Gastroesophageal sphincter (tissue), 4 donors: ENCODE measurements around the gene ATAD3A. TPM values are rescaled to one million over a fixed set of nuclear protein-coding genes. Genes with fewer than 3 reads are reported as not detected.

ENCODE experiments used
- ATAC-seq: fragments of 150-250 bp; one replicate; pipeline ENCODE4 v1.9.1; 2016; ENCODE audit warnings: mild to moderate bottlenecking, moderate library complexity
- H3K27ac ChIP-seq, 4 donors: fragments of 200-600 bp; sonication (generic) in 3 of 4; 1 replicate in 3 of 4; 2 replicates in 1 of 4; pipeline ENCODE4 v1.5.1; 2016 to 2019
- H3K27me3 ChIP-seq: fragments of 200-600 bp; sonication (generic); one replicate; pipeline ENCODE4 v1.5.1; 2019
- H3K36me3 ChIP-seq, 2 donors: fragments of 200-600 bp; sonication (generic); one replicate each; pipeline ENCODE4 v1.5.1; 2019; ENCODE audit warnings: control low read depth in 1 of 2
- H3K4me1 ChIP-seq, 3 donors: fragments of 200-600 bp; sonication (generic); 1 replicate in 2 of 3; 2 replicates in 1 of 3; pipeline ENCODE4 v1.5.1; 2016 to 2019; ENCODE audit warnings: control low read depth in 2 of 3
- H3K4me3 ChIP-seq, 2 donors: fragments of 200-600 bp; sonication (generic); one replicate each; pipeline ENCODE4 v1.5.1; 2019; ENCODE audit warnings: mild to moderate bottlenecking in 1 of 2, moderate library complexity in 1 of 2
- H3K9me3 ChIP-seq, 3 donors: fragments of 200-600 bp; sonication (generic); one replicate each; pipeline ENCODE4 v1.5.1; 2017 to 2019; ENCODE audit warnings: control low read depth in 2 of 3
- CTCF ChIP-seq, 4 experiments: fragments of 200-600 bp in 2 of 4; fragments of 450-650 bp in 2 of 4; sonication (generic) in 1 of 4; IDR thresholded peaks; one replicate each; pipeline ENCODE4 v1.5.1; 2017 to 2019; ENCODE audit warnings: antibody characterized with exemption in 4 of 4, mild to moderate bottlenecking in 2 of 4, moderate library complexity in 2 of 4
- EP300 ChIP-seq: sonication (generic); formaldehyde crosslinking; IDR thresholded peaks from one replicate; pipeline ENCODE4 v1.6.1; 2017; ENCODE audit warnings: antibody characterized with exemption, mild to moderate bottlenecking
- POLR2A ChIP-seq, 2 donors: fragments of 450-650 bp; IDR thresholded peaks; one replicate each; pipeline ENCODE4 v1.6.1; 2017; ENCODE audit warnings: antibody characterized with exemption in 2 of 2, mild to moderate bottlenecking in 2 of 2, moderate library complexity in 1 of 2
- POLR2AphosphoS5 ChIP-seq: sonication (generic); formaldehyde crosslinking; IDR thresholded peaks from one replicate; pipeline ENCODE4 v1.6.1; 2017; ENCODE audit warnings: antibody characterized with exemption
- WGBS, 2 donors: methylation state at CpG; one replicate each; pipeline ENCODE4 v1.1.5; 2018; ENCODE audit warnings: low coverage in 1 of 2; 5-methylcytosine and 5-hydroxymethylcytosine counted together
- total RNA-seq, 4 donors: library from RNA; depleted of rRNA; stranded (reverse); fragments of >200 nt; gene quantifications; one replicate each; pipeline ENCODE4 v1.1.0, GENCODE V29; 2016

ATAD3A gene
- total RNA-seq, 4 donors from 2014 or later: 14.9 to 32.9 (median 19.1) TPM

- H3K27ac ChIP-seq: no peak overlapping the region
- TF ChIP-seq POLR2AphosphoS5 (no peak), POLR2A (IDR thresholded peaks at IDR 0.05) (no peak), EP300 (no peak), CTCF (IDR thresholded peaks at IDR 0.05) (no peak)
- no peaks in the 10 kb centered on the region for H3K4me1 ChIP-seq
- H3K36me3 ChIP-seq: peaks cover 0 to 76% of the 10 kb centered on the region in 2 donors
- ATAC-seq: no peak
- H3K4me3 ChIP-seq: no peak overlapping the region
- H3K27me3 ChIP-seq: no peaks in the 10 kb centered on the region
- WGBS, 2 donors: 87 to 100% methylated on average over 3 to 5 of the region's 31 CpGs
- H3K9me3 ChIP-seq: peaks cover 0 to 10% (median 0%) of the 10 kb centered on the region in 3 donors
Observed at GRCh38 chr1:1527092-1527816, 15.3 kb downstream of the ATAD3A start.

GRCh38 chr1:1528301-1529267, 16.6 kb downstream of the ATAD3A start:
- Histone ChIP-seq H3K4me3 (no peak overlapping the region), H3K27me3 (no peaks in the 10 kb centered on the region), H3K4me1 (peaks cover 0 to 7% (median 0%) of the 10 kb centered on the region in 3 donors), H3K36me3 (peaks cover 0 to 70% of the 10 kb centered on the region in 2 donors), H3K9me3 (peaks cover 0 to 10% (median 0%) of the 10 kb centered on the region in 3 donors), H3K27ac (no peak overlapping the region)
- no peak for ATAC-seq
- no CpG with 5 or more reads among the region's 37 CpGs for WGBS, 2 donors
- no peak for TF ChIP-seq POLR2AphosphoS5
- TF ChIP-seq EP300: no peak
- TF ChIP-seq POLR2A (IDR thresholded peaks at IDR 0.05): no peak
- TF ChIP-seq CTCF (IDR thresholded peaks at IDR 0.05): no peak

- Histone ChIP-seq H3K27ac (no peak overlapping the region), H3K9me3 (peaks cover 0 to 10% (median 0%) of the 10 kb centered on the region in 3 donors), H3K4me1 (peaks cover 0 to 7% (median 0%) of the 10 kb centered on the region in 3 donors), H3K36me3 (peaks cover 0 to 70% of the 10 kb centered on the region in 2 donors), H3K27me3 (no peaks in the 10 kb centered on the region), H3K4me3 (no peak overlapping the region)
- TF ChIP-seq POLR2AphosphoS5 (no peak), POLR2A (IDR thresholded peaks at IDR 0.05) (no peak), CTCF (IDR thresholded peaks at IDR 0.05) (no peak), EP300 (no peak)
- no peak for ATAC-seq
- no CpG with 5 or more reads among the region's 18 CpGs for WGBS, 2 donors
Observed at GRCh38 chr1:1529321-1529720, 17.4 kb downstream of the ATAD3A start.

GRCh38 chr1:1529936-1530335, 18.0 kb downstream of the ATAD3A start:
- Histone ChIP-seq H3K4me1 (peaks cover 0 to 7% (median 0%) of the 10 kb centered on the region in 3 donors), H3K36me3 (peaks cover 0 to 72% of the 10 kb centered on the region in 2 donors), H3K4me3 (no peak overlapping the region), H3K27ac (no peak overlapping the region), H3K27me3 (no peaks in the 10 kb centered on the region), H3K9me3 (peaks cover 0 to 10% (median 0%) of the 10 kb centered on the region in 3 donors)
- WGBS, 2 donors: 89% methylated on average over 5 of the region's 8 CpGs; no CpG with 5 or more reads in 1 of the 2 donors
- ATAC-seq: no peak
- TF ChIP-seq CTCF (IDR thresholded peaks at IDR 0.05): no peak
- TF ChIP-seq POLR2A (IDR thresholded peaks at IDR 0.05): no peak
- TF ChIP-seq EP300: no peak
- TF ChIP-seq POLR2AphosphoS5: no peak
